Measurements from ENCODE around the gene PSD2. TPM values are rescaled to one million over a fixed set of nuclear protein-coding genes. Genes with fewer than 3 reads are reported as not detected.

The PSD2 gene
- polyA plus RNA-seq, 2 donors = 0.02 to 0.04 TPM

DNA sequence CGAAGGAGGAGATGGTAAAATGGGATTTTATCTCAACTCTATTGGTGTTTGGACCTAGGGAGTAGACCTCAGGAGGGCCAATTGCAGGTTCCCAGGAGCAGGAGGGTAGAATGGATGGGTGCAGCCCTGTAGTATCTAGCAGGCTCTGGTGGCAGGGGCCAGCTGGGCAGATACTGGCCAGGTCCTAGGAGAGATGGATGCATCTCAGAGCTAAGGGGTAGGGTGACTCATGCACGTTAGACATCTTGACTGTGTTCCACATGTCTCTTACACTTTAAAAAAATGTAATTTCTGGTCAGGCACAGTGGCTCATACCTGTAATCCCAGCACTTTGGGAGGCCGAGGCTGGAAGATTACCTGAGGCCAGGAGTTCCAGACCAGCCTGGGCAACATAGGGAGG, 22.4 kb downstream of the PSD2 start:
- Histone ChIP-seq H3K4me3 (ENCODE audit: low read depth in 1 of 2, low read length in 2 of 2) (no peak overlapping the region), H3K36me3 (ENCODE audit: control insufficient read depth in 2 of 2, insufficient read depth in 2 of 2, low read length in 1 of 2) (no peaks in the 10 kb centered on the region)
- WGBS, 2 donors = 73 to 82% methylated on average over 3 of the region's 3 CpGs

DNA sequence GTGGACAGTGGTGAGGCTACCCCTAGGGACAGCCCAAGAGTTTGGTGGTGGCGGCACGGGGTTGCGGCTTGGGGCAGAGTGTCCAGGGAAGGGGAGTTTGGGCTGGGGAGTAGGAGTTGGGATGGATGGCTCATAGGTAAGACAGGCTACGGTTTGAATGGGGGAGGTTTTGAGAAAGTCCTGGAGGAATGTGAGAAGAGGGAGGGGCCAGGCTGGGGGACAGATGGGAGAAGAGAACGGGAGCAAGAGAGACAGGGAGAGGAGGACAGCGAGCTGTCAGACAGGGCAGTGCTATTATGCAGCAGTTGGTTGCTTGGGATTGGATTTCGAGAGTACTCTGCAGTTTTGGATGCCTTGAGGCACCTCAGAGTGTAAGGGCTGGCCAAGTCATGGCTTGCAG, 24.5 kb downstream of the PSD2 start:
- H3K4me1 ChIP-seq (ENCODE audit: control insufficient read depth in 2 of 2, insufficient read depth in 2 of 2, low read length in 1 of 2) = no peaks in the 10 kb centered on the region
- H3K4me3 ChIP-seq (ENCODE audit: low read depth in 1 of 2, low read length in 2 of 2) = no peak overlapping the region
- no peaks in the 10 kb centered on the region for H3K9me3 ChIP-seq (ENCODE audit: control insufficient read depth in 2 of 2, insufficient read depth in 1 of 2, low read depth in 1 of 2, low read length in 1 of 2)
- H3K27ac ChIP-seq (ENCODE audit: low read depth in 2 of 2, low read length in 1 of 2) = no peak overlapping the region
- H3K36me3 ChIP-seq (ENCODE audit: control insufficient read depth in 2 of 2, insufficient read depth in 2 of 2, low read length in 1 of 2) = no peaks in the 10 kb centered on the region
- no peaks in the 10 kb centered on the region for H3K27me3 ChIP-seq (ENCODE audit: control insufficient read depth in 1 of 2, insufficient read depth in 2 of 2, low read length in 2 of 2)
- WGBS, 2 donors = 63 to 66% methylated on average over 7 of the region's 7 CpGs

More for the DNA sequence above, 22.4 kb downstream of the PSD2 start:
- Histone ChIP-seq H3K27me3 (ENCODE audit: control insufficient read depth in 1 of 2, insufficient read depth in 2 of 2, low read length in 2 of 2) (no peaks in the 10 kb centered on the region), H3K27ac (ENCODE audit: low read depth in 2 of 2, low read length in 1 of 2) (no peak overlapping the region), H3K9me3 (ENCODE audit: control insufficient read depth in 2 of 2, insufficient read depth in 1 of 2, low read depth in 1 of 2, low read length in 1 of 2) (no peaks in the 10 kb centered on the region), H3K4me1 (ENCODE audit: control insufficient read depth in 2 of 2, insufficient read depth in 2 of 2, low read length in 1 of 2) (no peaks in the 10 kb centered on the region)

DNA sequence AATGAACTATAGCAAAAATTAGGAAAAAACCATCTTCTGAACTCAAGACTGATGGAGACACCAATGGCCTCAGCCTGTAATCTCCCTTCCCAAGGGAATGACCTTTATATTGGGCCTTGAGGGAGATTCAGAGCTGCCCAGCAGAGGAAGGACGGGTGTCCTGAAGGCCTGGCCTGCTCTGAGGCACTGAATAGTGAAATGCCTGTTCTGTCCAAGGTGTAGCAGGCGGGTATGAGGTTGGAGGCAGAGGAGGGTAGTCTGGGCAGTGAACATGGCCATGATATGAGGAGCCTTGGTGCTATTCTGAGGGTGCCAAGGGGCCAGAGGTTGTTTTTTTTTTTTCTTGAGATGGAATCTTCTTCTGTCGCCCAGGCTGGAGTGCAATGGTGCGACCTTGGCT, 25.0 kb downstream of the PSD2 start:
- no peaks in the 10 kb centered on the region for H3K27me3 ChIP-seq (ENCODE audit: control insufficient read depth in 1 of 2, insufficient read depth in 2 of 2, low read length in 2 of 2)
- H3K9me3 ChIP-seq (ENCODE audit: control insufficient read depth in 2 of 2, insufficient read depth in 1 of 2, low read depth in 1 of 2, low read length in 1 of 2) = no peaks in the 10 kb centered on the region
- H3K4me1 ChIP-seq (ENCODE audit: control insufficient read depth in 2 of 2, insufficient read depth in 2 of 2, low read length in 1 of 2) = no peaks in the 10 kb centered on the region
- WGBS, 2 donors = 75 to 83% methylated on average over 4 of the region's 4 CpGs
- no peak overlapping the region for H3K27ac ChIP-seq (ENCODE audit: low read depth in 2 of 2, low read length in 1 of 2)
- no peak overlapping the region for H3K4me3 ChIP-seq (ENCODE audit: low read depth in 1 of 2, low read length in 2 of 2)
- H3K36me3 ChIP-seq (ENCODE audit: control insufficient read depth in 2 of 2, insufficient read depth in 2 of 2, low read length in 1 of 2) = no peaks in the 10 kb centered on the region

DNA sequence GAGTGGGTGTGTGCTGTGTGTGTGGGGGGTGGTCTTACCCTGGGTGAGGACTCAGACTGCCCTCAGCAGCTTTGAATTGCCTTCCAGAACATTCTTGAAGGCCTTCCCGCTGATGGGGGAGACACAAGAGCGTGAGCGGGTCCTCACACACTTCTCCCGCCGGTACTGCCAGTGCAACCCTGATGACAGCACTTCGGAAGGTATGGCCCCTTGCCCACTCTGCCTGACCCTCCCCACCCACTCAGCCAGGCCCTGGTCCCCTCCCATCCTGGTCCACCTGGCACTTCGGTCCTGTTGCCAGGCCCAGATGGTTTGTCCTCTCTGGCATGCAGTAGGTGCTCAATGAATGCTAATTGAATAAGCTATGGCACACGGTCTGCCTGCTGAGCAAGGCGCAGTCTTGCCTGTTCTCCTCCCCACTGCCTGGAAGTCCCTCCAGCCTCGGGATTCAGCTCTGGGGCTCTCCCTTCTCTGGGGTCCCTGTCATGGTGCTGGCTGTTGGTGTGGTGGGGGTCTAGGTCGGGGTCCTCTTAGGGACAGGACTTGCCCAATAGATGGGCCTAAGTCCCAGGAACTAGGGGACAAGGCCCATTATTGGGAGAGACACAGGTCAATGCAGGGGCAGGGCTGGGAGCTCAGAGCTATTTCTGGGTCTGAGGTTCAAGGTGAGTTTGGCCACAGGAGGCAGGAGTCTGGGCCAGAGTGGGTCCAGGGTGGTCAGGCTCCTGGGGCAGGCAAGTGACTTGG, 26.4 kb downstream of the PSD2 start:
- Histone ChIP-seq H3K4me3 (ENCODE audit: low read depth in 1 of 2, low read length in 2 of 2) (no peak overlapping the region), H3K36me3 (ENCODE audit: control insufficient read depth in 2 of 2, insufficient read depth in 2 of 2, low read length in 1 of 2) (no peaks in the 10 kb centered on the region), H3K4me1 (ENCODE audit: control insufficient read depth in 2 of 2, insufficient read depth in 2 of 2, low read length in 1 of 2) (no peaks in the 10 kb centered on the region), H3K27me3 (ENCODE audit: control insufficient read depth in 1 of 2, insufficient read depth in 2 of 2, low read length in 2 of 2) (no peaks in the 10 kb centered on the region), H3K27ac (ENCODE audit: low read depth in 2 of 2, low read length in 1 of 2) (no peak overlapping the region), H3K9me3 (ENCODE audit: control insufficient read depth in 2 of 2, insufficient read depth in 1 of 2, low read depth in 1 of 2, low read length in 1 of 2) (no peaks in the 10 kb centered on the region)
- 90% methylated on average over 11 of the region's 11 CpGs for WGBS, 2 donors

DNA sequence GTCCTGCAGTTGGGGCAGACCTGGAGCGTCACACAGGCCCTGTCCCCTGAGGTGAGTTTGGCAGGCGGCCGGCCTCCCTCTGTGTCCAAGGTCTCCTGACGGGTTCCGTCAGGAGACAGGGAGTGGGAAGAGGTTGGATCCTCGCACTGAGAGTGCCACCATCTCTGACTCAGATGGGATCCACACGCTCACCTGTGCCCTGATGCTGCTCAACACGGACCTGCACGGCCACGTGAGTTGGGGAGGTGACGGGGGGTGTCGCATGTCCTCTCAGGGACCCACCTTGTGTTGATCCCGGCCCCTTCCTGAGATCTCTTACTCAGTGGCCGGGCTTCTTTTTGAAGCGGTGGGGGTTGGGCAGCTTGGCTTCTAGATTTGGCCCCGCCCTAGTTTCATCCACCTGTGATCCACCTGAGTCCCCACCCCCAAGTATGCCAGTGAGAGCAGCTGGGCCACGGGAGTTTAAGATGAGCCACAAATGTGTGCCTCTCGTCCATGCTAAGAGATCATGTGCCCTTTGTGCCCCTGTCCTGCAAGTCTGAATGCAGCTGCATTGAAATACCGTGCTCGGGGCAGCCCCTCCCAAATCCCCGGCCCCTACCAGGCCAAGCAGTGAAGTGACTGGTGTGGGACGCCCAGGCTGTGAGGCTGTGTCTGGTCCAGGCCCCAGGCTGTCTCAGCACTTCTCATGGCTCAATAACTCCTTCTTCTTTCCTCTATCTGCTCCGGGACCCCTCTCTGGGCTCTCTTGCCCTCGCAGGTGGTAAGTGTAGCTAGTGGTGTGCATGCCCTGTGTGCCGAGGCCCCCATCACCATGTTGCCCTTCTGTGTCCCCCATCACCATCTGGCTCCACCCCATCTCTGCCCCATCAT, 27.2 kb downstream of the PSD2 start:
- Histone ChIP-seq H3K27me3 (ENCODE audit: control insufficient read depth in 1 of 2, insufficient read depth in 2 of 2, low read length in 2 of 2) (no peaks in the 10 kb centered on the region), H3K4me1 (ENCODE audit: control insufficient read depth in 2 of 2, insufficient read depth in 2 of 2, low read length in 1 of 2) (no peaks in the 10 kb centered on the region), H3K36me3 (ENCODE audit: control insufficient read depth in 2 of 2, insufficient read depth in 2 of 2, low read length in 1 of 2) (no peaks in the 10 kb centered on the region), H3K4me3 (ENCODE audit: low read depth in 1 of 2, low read length in 2 of 2) (no peak overlapping the region), H3K9me3 (ENCODE audit: control insufficient read depth in 2 of 2, insufficient read depth in 1 of 2, low read depth in 1 of 2, low read length in 1 of 2) (no peaks in the 10 kb centered on the region), H3K27ac (ENCODE audit: low read depth in 2 of 2, low read length in 1 of 2) (no peak overlapping the region)
- 83% methylated on average over 25 of the region's 25 CpGs for WGBS, 2 donors

DNA sequence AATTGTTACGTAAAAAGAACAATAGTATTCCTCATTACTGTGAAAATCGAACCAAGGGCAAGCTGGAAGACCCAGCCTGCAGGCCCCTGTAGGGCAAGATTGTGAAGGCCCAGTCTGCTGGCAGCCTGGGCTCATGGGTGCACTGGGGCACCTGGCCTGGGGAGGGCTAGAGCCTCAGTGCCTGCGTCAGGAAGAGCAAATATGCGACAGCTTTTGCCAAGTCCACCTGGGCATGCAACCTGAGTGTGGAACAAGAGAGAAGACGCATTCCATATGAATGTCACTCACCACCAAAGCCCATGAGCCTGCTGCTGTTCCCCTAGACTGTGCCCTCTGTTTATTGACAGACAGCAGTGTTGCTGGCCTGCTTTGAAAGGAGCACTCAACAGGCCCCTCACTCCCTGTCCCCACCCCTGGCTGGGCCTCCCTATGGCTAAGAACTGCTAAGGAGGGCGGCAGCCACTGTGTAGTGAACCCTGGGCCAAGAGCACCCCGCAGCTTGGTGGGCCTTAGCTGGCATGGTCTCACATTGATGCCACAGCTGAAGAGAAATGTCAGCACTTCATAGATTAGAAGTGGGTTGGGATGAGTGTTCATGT, 28.2 kb downstream of the PSD2 start:
- WGBS, 2 donors = 88 to 90% methylated on average over 7 of the region's 7 CpGs
- Histone ChIP-seq H3K9me3 (ENCODE audit: control insufficient read depth in 2 of 2, insufficient read depth in 1 of 2, low read depth in 1 of 2, low read length in 1 of 2) (no peaks in the 10 kb centered on the region), H3K27me3 (ENCODE audit: control insufficient read depth in 1 of 2, insufficient read depth in 2 of 2, low read length in 2 of 2) (no peaks in the 10 kb centered on the region), H3K4me1 (ENCODE audit: control insufficient read depth in 2 of 2, insufficient read depth in 2 of 2, low read length in 1 of 2) (no peaks in the 10 kb centered on the region), H3K36me3 (ENCODE audit: control insufficient read depth in 2 of 2, insufficient read depth in 2 of 2, low read length in 1 of 2) (no peaks in the 10 kb centered on the region), H3K4me3 (ENCODE audit: low read depth in 1 of 2, low read length in 2 of 2) (no peak overlapping the region), H3K27ac (ENCODE audit: low read depth in 2 of 2, low read length in 1 of 2) (no peak overlapping the region)

DNA sequence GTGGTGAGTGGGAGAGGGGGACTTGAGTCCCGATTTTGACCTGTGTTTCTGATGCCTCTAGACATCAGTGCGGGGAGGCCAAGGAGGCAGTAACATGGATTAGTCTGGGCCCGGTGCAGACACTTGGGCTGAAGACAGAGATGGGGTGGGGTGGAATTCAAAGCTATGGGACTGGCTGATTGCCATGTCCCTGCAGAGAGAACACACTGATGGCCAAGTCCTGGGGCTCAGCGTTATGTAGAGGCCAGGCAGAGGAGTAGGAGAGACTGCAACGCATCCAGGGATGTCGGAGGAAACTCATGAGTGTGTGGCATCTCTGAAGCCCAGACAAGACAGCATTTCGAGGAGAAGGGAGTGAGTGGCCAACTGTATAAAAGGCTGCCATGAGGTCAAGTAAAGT, 30.1 kb downstream of the PSD2 start:
- Histone ChIP-seq H3K27ac (ENCODE audit: low read depth in 2 of 2, low read length in 1 of 2) (no peak overlapping the region), H3K4me1 (ENCODE audit: control insufficient read depth in 2 of 2, insufficient read depth in 2 of 2, low read length in 1 of 2) (no peaks in the 10 kb centered on the region), H3K9me3 (ENCODE audit: control insufficient read depth in 2 of 2, insufficient read depth in 1 of 2, low read depth in 1 of 2, low read length in 1 of 2) (no peaks in the 10 kb centered on the region), H3K27me3 (ENCODE audit: control insufficient read depth in 1 of 2, insufficient read depth in 2 of 2, low read length in 2 of 2) (no peaks in the 10 kb centered on the region), H3K4me3 (ENCODE audit: low read depth in 1 of 2, low read length in 2 of 2) (no peak overlapping the region), H3K36me3 (ENCODE audit: control insufficient read depth in 2 of 2, insufficient read depth in 2 of 2, low read length in 1 of 2) (no peaks in the 10 kb centered on the region)
- WGBS, 2 donors = 79 to 84% methylated on average over 7 of the region's 7 CpGs

DNA sequence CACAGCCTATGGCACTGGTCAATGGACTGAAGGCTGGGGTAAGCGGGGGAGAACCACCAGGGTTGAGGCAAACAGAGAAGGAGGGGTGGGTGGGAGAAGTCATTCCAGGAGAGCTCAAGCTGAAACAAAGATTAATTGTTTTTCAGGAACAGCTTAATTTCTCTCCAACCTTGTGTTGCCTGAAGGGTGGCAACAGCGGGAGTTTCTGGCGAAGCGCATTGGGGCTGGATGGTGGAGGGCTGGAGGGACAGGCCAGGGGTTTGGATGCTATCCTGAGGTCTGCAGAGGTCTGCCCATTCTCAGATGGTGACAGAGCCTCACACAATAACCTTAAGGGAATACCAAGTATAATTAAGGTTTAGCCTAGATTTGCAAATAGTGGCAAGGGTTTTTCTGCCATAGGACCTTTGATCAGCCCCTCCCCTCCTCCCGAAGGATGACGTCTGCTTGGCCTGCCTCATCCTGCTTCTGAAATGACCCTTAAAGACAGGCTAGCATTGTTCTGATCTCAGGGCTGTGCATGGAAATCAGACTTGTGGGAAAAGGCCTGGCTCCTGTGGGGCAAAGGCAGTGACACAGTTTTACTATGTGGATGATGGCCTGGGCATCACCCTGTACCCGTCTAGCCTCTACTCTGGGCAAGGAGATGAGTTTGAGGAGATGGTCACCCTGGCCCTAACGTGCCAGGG, 32.7 kb downstream of the PSD2 start:
- H3K27me3 ChIP-seq (ENCODE audit: control insufficient read depth in 1 of 2, insufficient read depth in 2 of 2, low read length in 2 of 2) = no peaks in the 10 kb centered on the region
- H3K9me3 ChIP-seq (ENCODE audit: control insufficient read depth in 2 of 2, insufficient read depth in 1 of 2, low read depth in 1 of 2, low read length in 1 of 2) = no peaks in the 10 kb centered on the region
- no peak overlapping the region for H3K4me3 ChIP-seq (ENCODE audit: low read depth in 1 of 2, low read length in 2 of 2)
- no peaks in the 10 kb centered on the region for H3K36me3 ChIP-seq (ENCODE audit: control insufficient read depth in 2 of 2, insufficient read depth in 2 of 2, low read length in 1 of 2)
- H3K27ac ChIP-seq (ENCODE audit: low read depth in 2 of 2, low read length in 1 of 2) = no peak overlapping the region
- 66 to 68% methylated on average over 8 of the region's 8 CpGs for WGBS, 2 donors
- no peaks in the 10 kb centered on the region for H3K4me1 ChIP-seq (ENCODE audit: control insufficient read depth in 2 of 2, insufficient read depth in 2 of 2, low read length in 1 of 2)

DNA sequence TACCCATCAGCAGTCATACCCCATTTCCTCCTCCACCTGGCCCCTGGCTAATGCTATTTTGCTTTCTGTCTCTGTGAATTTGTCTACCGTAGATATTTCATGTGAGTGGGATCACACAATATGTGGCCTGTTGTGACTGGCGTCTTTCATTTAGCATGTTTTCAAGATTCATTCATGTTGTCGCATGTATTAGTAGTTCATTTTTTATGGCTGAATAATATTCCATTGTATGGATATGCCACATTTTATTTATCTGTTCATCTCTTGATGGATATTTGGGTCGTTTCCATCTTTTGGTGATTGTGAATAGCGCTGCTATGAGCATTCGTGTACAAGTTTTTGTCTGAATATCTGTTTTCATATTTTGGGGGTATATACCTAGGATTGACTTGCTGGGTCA, 33.9 kb downstream of the PSD2 start:
- Histone ChIP-seq H3K27me3 (ENCODE audit: control insufficient read depth in 1 of 2, insufficient read depth in 2 of 2, low read length in 2 of 2) (no peaks in the 10 kb centered on the region), H3K36me3 (ENCODE audit: control insufficient read depth in 2 of 2, insufficient read depth in 2 of 2, low read length in 1 of 2) (no peaks in the 10 kb centered on the region), H3K27ac (ENCODE audit: low read depth in 2 of 2, low read length in 1 of 2) (no peak overlapping the region), H3K9me3 (ENCODE audit: control insufficient read depth in 2 of 2, insufficient read depth in 1 of 2, low read depth in 1 of 2, low read length in 1 of 2) (no peaks in the 10 kb centered on the region), H3K4me3 (ENCODE audit: low read depth in 1 of 2, low read length in 2 of 2) (no peak overlapping the region), H3K4me1 (ENCODE audit: control insufficient read depth in 2 of 2, insufficient read depth in 2 of 2, low read length in 1 of 2) (no peaks in the 10 kb centered on the region)
- 87 to 89% methylated on average over 6 of the region's 6 CpGs for WGBS, 2 donors
